HuH-7 (cell line): Measurements from ENCODE around the gene CTU1.
A peak's percentile ranks its signal among the peaks of the same experiment; 100 is the strongest.
"Not testable (repeated sequence)": the region's sequence is repeated elsewhere in the genome, so short reads cannot be mapped to it uniquely, and the experiment has no call there.

Source experiments
- DNase-seq: peaks from one replicate; pipeline ENCODE4 v3.0.0; 2011; ENCODE audit warnings: low spot score

CTU1 gene

GRCh38 chr19:51108066-51108804, at the start of gene CTU1:
Gene CTU1 (minus strand): TSS chr19:51108409. CDS start chr19:51104569, 3,840 bp downstream.
- DNase-seq: peak; percentile 96

GRCh38 chr19:51157265-51157664, 49.1 kb upstream of the CTU1 start:
- no peak for DNase-seq

- DNase-seq: no peak
Observed at GRCh38 chr19:51156710-51157109, 48.5 kb upstream of the CTU1 start.

- DNase-seq: no peak
Observed at GRCh38 chr19:51150627-51151026, 42.4 kb upstream of the CTU1 start.

DNA sequence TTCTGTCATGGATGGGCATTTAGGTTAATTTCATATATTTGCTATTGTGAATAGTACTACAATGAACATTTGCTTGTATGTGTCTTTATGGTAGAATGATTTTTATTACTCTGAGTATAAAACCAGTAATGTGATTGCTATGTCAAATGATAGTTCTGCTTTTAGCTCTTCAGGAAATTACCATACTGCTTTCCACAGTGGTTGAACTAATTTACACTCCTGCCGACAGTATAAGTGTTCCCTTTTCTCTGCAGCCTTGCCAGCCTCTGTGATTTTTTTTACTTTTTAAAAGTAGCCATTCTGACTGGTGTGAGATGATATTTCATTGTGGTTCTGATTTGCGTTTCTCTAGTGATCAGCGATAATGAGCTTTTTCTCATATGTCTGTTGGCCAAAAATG, 40.4 kb upstream of the CTU1 start:
- DNase-seq: no peak

- DNase-seq: no peak
Observed at GRCh38 chr19:51147663-51148062, 39.5 kb upstream of the CTU1 start.

GRCh38 chr19:51146751-51147150, 38.5 kb upstream of the CTU1 start:
- no peak for DNase-seq

DNA sequence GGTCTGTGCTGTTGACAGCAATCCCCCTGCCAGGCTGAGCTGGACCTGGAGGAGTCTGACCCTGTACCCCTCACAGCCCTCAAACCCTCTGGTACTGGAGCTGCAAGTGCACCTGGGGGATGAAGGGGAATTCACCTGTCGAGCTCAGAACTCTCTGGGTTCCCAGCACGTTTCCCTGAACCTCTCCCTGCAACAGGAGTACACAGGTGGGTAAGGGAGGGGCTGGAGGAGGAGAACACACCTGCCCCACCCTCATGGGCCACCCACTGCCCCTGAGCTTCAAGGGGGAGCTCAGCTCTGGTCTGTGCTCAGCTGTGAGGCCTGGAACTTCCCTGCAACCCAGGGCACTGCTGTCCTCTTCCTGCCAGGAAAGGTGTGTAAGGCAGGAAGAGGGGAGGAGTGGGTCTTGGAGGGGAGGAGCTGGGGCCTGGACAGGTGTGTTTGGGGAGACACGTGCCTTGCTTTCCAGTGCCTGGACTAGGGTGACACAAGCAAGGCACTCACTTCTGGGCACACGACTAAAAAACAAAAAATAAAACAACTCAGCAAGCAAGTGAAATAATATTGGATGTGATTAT, 37.8 kb upstream of the CTU1 start:
- DNase-seq: no peak

- no peak for DNase-seq
Observed at GRCh38 chr19:51144482-51145045, 36.4 kb upstream of the CTU1 start.

GRCh38 chr19:51143486-51143885, 35.3 kb upstream of the CTU1 start:
- DNase-seq: no peak

GRCh38 chr19:51142809-51143475, 34.7 kb upstream of the CTU1 start:
- not testable (repeated sequence) for DNase-seq

DNA sequence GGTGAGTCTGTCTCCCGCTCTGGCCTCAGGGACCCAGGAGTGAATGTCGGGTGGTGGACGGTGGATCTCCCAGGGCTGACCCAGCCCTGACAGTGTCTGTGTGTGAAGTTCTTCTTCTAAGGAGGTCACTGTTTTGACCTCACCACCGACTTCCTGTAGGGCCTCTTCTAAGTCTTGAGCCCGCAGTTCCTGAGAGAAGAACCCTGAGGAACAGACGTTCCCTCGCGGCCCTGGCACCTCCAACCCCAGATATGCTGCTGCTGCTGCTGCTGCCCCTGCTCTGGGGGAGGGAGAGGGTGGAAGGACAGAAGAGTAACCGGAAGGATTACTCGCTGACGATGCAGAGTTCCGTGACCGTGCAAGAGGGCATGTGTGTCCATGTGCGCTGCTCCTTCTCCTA, 33.9 kb upstream of the CTU1 start, which contains the start of gene SIGLEC7:
Gene SIGLEC7 (plus strand): TSS at position 183 of the 400 bp plus-strand sequence. CDS start 69 bp downstream, at position 252.
- DNase-seq: no peak

- DNase-seq: no peak
Observed at GRCh38 chr19:51141181-51141580, 33.0 kb upstream of the CTU1 start.

DNA sequence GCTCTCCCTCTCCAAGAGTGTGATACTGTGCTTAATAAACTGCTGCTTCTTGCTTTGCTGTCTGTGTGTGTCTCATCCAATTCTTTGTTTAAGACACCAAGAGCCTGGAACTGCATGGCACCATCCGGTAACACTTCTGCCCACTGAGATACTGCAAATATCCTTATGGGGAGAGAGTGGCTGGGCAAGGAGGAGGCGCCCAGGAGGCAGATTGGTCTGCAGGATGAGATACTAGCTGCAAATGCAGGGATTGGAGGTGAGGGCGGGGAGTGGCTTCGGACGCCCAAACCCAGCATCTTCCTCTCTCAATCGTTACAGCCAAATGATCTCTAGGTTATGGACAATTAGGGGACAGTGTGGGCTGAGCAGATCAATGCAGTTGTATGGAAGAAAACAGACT, 32.2 kb upstream of the CTU1 start:
- DNase-seq: no peak

DNA sequence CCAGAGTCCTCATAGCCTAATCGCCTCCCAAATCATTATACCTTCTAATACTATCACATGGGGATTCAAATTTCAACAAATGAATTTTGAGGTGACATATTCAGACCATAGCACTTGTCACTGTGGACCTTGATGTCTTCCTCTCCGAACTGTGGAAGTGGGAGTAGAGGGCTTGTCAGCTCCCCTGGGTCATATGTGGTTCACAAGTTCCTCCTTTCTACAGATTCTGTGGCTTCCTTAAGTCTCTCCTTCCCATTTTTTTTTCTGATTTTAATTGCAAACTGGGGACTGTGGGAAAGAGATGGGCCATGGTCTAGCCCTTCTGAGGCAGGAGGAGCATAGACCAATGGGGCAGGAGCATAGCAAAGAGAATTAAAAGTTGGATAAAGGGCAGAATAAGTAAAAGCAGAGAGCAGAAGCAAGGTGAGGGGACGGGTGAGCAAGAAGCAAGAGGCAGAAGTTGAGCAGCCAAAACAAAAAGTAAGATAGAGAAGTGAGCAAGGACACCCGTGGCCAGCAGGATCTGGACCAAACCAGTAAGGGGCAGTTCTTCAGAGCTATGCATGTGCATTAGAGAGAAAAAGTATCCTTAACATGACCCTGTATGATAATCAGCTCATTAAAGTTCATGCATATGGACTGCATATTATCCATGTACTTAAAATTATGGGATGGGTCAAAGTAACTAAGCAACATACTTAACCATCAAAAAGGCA, 31.2 kb upstream of the CTU1 start:
- DNase-seq: no peak

- DNase-seq: no peak
Observed at GRCh38 chr19:51138549-51138979, 30.4 kb upstream of the CTU1 start.

DNA sequence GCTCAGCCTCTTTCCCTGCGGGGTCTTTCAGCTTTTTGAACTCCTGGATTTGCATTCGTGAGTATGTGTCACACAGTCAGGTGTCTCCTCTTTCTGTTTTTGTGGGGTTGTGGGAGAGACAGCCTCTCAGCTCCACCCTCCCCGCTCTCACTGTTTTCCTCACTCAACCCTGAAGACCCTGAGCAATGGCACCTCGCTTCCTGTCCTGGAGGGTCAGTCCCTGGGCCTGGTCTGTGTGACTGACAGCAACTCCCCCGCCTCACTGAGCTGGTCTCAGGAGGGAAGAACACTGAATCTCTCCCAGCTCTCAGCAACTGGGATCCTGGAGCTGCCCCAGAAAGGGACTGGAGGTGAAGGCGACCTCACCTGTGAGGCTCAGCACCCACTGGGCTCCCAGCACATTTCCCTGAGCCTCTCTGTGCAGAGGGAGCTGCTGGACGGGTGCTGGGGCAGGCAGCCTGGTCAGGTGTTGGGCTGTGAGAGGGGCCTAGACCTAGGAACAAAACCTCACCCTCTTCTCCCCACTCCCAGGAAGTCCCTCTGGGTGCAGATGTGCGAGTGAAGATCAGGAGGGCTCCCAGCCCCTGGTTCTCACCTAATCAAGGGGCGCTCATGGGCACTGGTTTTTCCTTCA, 29.7 kb upstream of the CTU1 start:
- DNase-seq: no peak

- no peak for DNase-seq
Observed at GRCh38 chr19:51136851-51137551, 28.8 kb upstream of the CTU1 start.

DNA sequence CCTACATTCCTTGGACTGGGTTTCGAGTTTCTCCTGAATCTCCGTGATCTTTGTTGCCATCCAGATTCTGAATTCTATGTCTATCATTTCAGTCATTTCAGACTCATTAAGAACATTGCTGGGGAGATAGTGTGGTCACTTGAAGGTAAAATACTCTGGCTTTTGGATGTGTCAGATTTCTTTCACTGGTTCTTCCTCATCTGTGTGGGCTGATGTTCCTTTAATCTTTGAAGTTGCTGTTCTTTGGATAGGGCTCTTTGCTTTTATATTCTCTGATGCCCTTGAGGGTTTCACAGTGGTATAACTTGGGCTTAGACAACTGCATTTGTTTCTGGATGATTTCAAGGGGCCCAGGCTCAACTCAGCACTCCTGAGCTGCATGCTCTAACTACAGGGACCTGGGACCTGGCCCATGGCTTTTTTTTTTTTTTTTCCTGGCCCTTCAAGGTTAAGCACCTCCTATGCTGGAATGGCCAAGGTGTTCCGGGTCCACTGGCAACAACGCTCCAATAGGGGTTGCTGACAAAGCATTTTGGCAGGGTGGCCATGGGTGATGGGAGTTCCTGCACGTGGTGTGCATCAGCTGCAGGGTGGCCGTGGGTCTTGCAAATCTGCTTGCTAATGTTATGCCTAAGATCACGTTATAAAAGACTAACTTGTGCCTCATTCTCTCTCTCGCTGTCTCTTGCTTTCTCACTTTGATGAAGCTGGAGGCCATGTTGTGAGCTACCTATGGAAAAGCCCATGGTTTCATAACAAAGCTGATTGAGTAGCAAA, 28.0 kb upstream of the CTU1 start:
- no peak for DNase-seq

- no peak for DNase-seq
Observed at GRCh38 chr19:51135004-51135403, 26.8 kb upstream of the CTU1 start.
